ENCODE data around the gene ATP5F1A.
"Not testable (repeated sequence)": the region's sequence is repeated elsewhere in the genome, so short reads cannot be mapped to it uniquely, and the experiment has no call there.

The ATP5F1A gene

GRCh38 chr18:46097801-46098615 lies at the start of gene ATP5F1A:
ATP5F1A (minus strand) TSS chr18:46098296; CDS start chr18:46098231, 65 bp downstream.
- in situ Hi-C loops (cut with MboI; ENCODE audit: low sequenced_read_pairs) = loop anchor here (25.0 kb wide), 1 partner anchor 436 kb away; no protein-coding TSS in a partner anchor

DNA sequence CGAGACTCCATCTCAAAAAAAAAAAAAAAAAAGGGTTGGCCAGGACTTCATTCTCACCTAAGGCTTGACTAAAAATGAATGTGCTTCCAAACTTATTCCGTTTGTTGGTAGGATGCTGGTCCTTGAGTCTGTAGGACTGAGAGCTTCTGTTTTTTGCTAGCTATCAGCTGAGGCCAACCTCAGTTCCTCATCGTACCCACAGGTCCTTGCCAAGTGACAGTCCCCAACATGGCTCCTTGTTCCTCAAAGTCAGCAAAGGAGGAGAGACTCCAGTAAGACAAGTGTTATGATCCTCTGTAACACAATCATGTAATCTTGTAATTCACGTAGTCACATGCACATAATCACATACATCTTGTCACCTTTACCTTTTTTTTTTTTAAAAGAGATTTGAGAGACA lies 43.1 kb upstream of the ATP5F1A start:
- in situ Hi-C loops (cut with MboI; ENCODE audit: low sequenced_read_pairs) = no loop called here

DNA sequence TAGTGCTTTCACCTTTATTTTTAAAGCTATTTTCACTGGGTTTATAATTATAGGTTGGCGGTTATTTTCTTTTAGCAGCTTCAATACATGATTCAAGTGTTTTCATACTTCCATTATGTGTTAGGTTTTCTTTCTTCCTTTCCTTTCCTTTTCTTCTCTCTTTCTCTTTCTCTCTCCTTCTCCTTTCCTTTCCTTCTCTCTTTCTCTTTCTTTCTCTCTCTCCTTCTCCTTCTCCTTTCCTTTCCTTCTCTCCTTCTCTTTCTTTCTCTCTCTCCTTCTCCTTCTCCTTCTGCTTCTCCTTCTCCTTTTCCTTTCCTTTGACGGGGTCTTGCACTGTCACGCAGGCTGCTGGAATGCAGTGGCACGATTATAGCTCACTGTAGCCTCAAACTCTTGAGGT lies 42.1 kb upstream of the ATP5F1A start:
- in situ Hi-C loops (cut with MboI; ENCODE audit: low sequenced_read_pairs) = no loop called here

DNA sequence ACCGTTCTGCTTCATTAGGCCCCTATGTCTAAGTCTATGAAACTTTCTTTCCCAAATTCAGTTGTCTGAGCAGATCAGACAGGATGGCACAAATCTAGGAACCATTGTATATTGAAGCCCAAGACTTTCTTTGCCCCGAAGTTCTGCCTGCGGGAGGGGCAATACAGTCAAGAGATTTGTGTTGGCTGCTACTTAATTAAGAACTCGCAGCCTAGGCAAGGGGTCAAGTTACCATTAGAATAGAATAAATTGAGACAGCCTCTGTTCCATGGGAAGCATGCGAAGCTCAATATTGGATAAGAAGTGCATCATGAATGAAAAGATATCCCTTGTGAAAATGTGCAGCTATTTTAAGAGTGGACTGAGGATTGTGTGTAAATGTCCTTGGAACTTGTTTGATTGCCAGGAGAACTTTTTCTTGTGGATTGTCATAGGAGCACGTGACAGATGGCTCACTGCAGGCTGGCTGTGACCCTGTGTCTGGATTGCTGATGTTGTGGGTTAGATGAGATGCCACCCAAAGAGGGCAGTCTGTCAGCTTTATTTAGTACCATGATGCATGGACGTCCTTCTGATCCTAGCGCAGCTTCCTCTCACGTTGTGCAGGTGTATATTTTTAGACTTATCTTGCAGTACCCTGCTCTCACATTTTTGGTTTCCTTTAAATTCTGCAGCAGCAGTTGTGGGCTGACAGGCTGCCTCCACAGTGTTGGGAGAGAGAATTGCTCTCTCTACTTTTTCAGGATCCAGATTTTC lies 37.0 kb upstream of the ATP5F1A start:
- in situ Hi-C loops (cut with MboI; ENCODE audit: low sequenced_read_pairs) = no loop called here

DNA sequence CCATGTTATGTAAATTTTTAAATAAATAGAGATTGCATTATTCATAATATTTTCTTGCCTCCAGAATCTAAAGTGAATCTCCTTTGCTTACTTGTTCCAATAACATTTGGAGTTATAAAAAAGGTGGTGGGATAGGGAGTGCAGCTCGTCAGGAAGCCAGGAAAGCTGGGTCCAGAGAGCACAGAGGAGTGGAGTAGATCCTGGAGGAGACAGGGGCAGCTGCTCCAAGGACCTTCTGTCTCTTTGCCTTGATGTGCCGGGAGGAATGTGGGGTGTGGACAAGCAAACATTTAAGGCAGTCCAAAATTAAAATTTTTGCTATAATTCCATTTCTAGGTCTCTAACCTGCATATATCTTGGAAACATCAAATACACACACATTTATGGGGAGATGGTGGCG lies 35.4 kb upstream of the ATP5F1A start:
- in situ Hi-C loops (cut with MboI; ENCODE audit: low sequenced_read_pairs) = no loop called here

DNA sequence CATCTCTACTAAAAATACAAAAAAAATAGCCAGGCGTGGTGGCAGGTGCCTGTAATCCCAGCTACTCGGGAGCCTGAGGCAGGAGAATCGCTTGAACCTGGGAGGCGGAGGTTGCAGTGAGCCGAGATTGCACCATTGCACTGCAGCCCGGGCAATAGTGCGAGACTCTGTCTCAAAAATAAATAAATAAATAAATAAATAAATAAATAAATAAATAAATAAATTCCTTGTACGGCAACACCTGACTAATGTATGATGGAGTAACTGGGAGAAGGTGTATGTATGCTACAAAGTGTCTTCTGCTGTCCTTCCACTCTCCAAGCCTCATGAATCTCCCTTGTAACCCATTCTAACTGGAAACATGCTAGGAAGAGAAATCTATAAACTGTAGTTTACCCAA lies 32.5 kb upstream of the ATP5F1A start:
- in situ Hi-C loops (cut with MboI; ENCODE audit: low sequenced_read_pairs) = not testable (repeated sequence)

GRCh38 chr18:46130061-46130460 lies 32.0 kb upstream of the ATP5F1A start:
- in situ Hi-C loops (cut with MboI; ENCODE audit: low sequenced_read_pairs) = no loop called here

- in situ Hi-C loops (cut with MboI; ENCODE audit: low sequenced_read_pairs) = not testable (repeated sequence)
These were observed 28.5 kb upstream of the ATP5F1A start for GRCh38 chr18:46126625-46127024.

DNA sequence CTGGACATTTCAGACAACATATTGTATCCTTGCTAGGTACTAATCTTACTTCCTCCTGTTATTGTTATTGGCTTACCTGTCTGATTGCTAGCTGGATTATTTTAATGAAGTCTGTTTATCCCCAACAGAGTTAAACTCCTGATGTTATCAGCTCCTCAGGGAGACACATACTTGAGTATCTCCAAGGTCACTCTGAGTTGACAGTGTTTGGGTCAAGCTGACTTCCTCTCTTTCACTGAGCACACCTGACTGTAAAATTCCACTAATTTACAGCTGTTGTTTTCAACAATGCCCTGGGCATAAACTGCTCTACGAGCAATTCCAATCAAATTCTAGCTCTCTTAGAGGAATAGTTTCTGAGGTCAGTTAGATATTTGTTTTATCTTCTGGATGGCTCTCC lies 15.7 kb upstream of the ATP5F1A start:
- in situ Hi-C loops (cut with MboI; ENCODE audit: low sequenced_read_pairs) = no loop called here

GRCh38 chr18:46110406-46110805 lies 12.3 kb upstream of the ATP5F1A start:
- in situ Hi-C loops (cut with MboI; ENCODE audit: low sequenced_read_pairs) = no loop called here

GRCh38 chr18:46109386-46109785 lies 11.3 kb upstream of the ATP5F1A start:
- in situ Hi-C loops (cut with MboI; ENCODE audit: low sequenced_read_pairs) = no loop called here

DNA sequence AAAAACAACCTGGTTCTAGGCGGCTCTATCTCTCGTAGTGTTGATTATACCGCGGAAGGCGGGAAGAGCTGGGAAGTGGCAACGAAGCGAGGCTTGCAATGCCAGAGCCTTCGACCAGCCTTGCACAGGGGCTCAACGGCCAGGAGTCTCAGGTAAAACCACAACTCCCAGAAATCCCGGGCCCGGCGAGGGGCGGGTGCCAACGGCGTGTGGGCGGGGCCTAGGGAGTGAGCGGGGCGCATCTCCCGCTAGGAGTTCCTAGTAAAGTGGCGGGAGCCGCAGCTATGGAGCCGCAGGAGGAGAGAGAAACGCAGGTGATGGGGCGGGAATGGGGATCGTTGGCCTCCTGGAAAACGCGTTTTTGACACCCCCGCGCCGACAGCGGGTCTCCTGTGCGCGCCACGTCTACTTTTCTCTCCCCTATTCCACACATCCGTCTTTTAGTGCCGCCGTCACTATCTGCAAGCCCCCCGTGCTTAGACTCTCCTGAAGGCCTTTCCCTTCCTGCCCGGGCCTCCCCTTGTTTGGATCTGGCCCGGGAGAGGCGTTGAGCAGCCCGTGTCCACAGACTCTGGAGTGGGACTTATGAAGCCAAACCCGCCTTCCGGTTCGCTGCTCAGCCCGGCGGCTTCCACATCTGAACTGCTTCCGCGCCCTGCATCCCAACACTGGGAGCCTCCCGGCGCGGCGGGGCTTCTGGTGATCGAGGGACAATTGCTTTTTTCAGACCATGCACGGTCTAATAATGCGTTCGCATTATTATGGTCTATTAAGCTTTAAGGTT lies 6.2 kb upstream of the ATP5F1A start, which contains the start of gene HAUS1:
TSS of gene HAUS1 (plus strand) at position 258 of the 784 bp plus-strand sequence. CDS start at position 285, 27 bp downstream.
- in situ Hi-C loops (cut with MboI; ENCODE audit: low sequenced_read_pairs) = no loop called here

DNA sequence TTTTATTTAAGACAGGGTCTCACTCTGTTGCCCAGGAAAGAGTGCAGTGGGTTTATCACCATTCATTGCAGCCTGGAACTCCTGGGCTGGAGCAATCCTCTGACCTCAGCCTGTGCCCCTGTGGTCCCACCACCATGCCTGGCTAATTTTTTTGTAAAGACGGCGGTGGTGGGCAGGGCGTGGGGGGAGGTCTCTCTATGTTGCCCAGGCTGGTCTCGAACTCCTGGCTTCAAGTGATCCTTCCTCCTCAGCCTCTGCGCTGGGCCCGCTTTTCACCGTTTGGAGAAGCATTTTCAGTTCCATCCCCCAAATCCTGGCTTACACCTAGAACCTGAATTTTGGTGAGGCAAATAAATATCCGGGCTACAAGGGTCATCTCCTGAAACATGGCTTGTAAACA lies 1.4 kb upstream of the ATP5F1A start:
- in situ Hi-C loops (cut with MboI; ENCODE audit: low sequenced_read_pairs) = loop anchor here (25.0 kb wide), 1 partner anchor 437 kb away; no protein-coding TSS in a partner anchor

- in situ Hi-C loops (cut with MboI; ENCODE audit: low sequenced_read_pairs) = loop anchor here (25.0 kb wide), 1 partner anchor 436 kb away; no protein-coding TSS in a partner anchor
These were observed 479 bp upstream of the ATP5F1A start for GRCh38 chr18:46098616-46098933.

DNA sequence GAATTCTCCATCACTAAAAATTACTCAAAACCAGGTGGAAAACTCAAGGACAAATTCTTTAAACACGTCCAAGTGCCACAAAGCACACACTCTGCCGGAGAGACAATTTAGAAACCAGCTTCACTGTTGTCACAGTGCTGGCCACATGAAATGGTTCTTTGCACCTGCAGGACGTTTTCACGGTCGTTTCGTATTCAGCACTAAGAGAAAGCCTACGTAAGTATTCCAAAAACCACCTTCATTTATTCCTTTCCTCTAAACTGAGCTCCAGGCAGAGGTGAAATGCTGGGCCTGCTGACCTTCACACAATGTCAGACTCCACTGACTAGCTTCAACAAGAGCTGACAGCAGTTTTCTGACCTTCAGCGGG lies 680 bp downstream of the ATP5F1A start:
- in situ Hi-C loops (cut with MboI; ENCODE audit: low sequenced_read_pairs) = loop anchor here (25.0 kb wide), 1 partner anchor 435 kb away; no protein-coding TSS in a partner anchor

GRCh38 chr18:46096651-46097300 lies 1.3 kb downstream of the ATP5F1A start:
- in situ Hi-C loops (cut with MboI; ENCODE audit: low sequenced_read_pairs) = loop anchor here (25.0 kb wide), 1 partner anchor 434 kb away; no protein-coding TSS in a partner anchor

GRCh38 chr18:46095532-46095931 lies 2.6 kb downstream of the ATP5F1A start:
- in situ Hi-C loops (cut with MboI; ENCODE audit: low sequenced_read_pairs) = loop anchor here (25.0 kb wide), 1 partner anchor 433 kb away; no protein-coding TSS in a partner anchor

GRCh38 chr18:46088501-46088900 lies 9.6 kb downstream of the ATP5F1A start:
- in situ Hi-C loops (cut with MboI; ENCODE audit: low sequenced_read_pairs) = loop anchor here (25.0 kb wide), 1 partner anchor 426 kb away; no protein-coding TSS in a partner anchor

GRCh38 chr18:46084431-46084830 lies 13.7 kb downstream of the ATP5F1A start:
- in situ Hi-C loops (cut with MboI; ENCODE audit: low sequenced_read_pairs) = loop anchor here (25.0 kb wide), 1 partner anchor 422 kb away; no protein-coding TSS in a partner anchor

DNA sequence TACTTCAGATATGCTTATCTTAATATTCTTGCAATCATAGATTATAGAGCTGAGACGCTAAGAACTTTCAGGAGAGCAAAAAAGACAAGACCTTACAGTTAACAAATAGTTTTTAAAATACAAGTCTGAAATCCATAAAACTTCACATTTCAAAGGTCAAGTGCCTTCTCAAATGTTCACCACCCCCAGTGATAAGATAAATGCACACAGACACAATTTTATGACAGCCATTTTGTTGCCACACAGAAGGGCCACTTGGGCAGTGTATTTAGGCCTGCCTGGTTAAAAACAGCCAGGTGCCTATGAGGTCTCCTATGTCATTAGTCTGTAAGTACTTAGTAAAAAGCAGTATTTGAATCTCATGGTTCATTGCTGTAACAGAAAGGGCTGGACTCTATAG lies 17.9 kb downstream of the ATP5F1A start:
- in situ Hi-C loops (cut with MboI; ENCODE audit: low sequenced_read_pairs) = loop anchor here (25.0 kb wide), 1 partner anchor 418 kb away; no protein-coding TSS in a partner anchor
